NCI-H1092 treated with DMSO at 0.1 percent for 48 hours (cell line): ENCODE data around the gene POLD1.
"Not testable (repeated sequence)": the region's sequence is repeated elsewhere in the genome, so short reads cannot be mapped to it uniquely, and the experiment has no call there.

ENCODE experiments used
- DNase-seq: peaks from one replicate; lab custom pipeline; 2025; lab: John Stamatoyannopoulos, UW

The POLD1 gene

DNA sequence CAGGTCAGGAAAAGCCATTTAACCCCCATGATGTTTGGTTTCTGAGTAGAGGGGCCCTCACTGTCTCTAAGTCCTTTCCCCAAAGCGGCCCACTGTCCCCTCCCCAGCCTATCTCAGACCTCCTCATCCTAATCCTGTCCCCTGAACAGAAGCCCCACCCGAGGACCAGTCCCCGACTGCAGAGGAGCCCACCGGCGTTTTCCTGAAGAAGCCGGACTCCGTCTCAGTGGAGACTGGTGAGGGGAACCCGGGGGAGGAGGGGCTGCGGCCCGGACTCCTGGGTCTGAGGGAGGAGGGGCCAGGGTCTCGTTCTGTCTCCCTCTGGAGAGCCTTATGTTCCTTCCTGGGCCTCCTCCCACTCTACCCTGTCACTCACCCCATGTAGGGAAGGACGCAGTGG is 51.5 kb downstream of the POLD1 start:
- no peak for DNase-seq

DNA sequence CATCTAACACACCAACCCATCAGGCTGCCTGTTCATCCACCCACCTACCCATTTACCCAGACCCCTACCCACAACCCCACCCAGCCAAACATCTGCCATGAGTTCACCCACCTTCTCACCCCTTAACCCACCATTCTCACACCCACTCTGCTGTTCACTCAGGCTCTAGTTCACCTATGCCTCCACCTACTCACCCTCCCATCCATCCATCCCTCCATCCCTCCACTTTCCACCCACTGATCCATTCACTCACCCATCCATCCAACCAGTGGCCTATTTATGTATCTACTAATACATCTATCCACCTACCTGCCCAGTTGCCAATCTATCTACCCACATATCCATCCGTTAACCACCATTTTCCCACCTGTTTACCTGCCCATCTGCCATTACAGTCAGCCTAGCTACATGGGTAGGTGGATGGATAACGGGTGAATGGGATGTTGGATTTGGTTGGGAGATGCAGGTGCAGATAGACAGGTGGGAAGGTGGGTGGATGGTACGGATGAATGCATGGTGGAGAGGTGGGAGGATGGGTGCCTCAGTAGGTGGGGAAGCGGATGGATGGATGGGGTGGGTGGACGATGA is 53.8 kb downstream of the POLD1 start:
- DNase-seq = no peak

DNA sequence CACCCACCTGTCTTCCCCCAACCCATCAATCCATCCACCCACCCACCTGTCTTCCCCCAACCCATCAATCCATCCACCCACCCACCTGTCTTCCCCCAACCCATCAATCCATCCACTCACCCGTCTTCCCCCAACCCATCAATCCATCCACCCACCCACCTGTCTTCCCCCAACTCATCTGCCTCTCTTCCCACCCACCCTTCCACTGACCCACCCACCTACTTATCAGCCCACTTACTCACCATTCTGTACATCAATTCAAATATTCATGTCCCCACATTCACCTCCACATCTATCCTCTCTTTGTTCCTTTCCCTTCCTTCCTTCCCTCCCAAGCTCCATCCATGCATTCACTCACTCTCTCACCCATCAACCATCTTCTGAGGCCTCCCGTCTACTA is 55.0 kb downstream of the POLD1 start:
- not testable (repeated sequence) for DNase-seq

DNA sequence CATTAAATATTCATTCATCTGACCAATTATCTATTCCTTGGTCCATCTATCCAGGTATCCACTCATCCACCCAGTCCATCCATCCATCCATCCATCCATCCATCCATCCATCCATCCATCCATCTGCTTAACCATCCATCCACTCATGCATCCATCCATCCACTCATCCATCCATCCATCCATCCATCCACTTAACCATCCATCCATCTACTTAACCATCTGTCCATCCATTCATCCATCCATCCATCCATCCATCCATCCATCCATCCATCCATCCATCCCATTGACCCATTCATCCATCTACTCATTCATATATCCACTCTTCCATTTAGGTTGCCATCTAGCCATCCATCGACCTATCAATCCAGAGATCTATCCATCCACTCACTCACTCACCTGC is 59.9 kb downstream of the POLD1 start:
- no peak for DNase-seq

DNA sequence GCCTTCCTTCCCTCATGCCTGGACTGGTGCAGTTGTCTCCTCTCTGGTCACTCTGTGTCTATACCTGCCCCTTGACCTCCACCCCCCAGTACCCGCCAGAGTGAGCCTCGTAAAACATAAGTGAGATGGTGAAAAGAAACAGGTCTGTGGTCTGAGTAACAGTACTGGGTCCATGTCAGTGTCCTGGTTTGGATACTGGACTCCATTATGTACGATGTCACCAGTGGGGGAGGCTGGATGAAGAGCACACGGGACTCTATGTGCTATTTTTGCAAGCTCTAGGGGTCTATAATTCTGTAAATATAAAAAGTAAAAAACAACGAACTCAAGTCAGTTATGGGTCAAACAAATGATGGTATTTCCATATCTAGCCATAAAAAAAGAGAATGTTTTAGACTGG is 62.9 kb downstream of the POLD1 start:
- DNase-seq = no peak

DNA sequence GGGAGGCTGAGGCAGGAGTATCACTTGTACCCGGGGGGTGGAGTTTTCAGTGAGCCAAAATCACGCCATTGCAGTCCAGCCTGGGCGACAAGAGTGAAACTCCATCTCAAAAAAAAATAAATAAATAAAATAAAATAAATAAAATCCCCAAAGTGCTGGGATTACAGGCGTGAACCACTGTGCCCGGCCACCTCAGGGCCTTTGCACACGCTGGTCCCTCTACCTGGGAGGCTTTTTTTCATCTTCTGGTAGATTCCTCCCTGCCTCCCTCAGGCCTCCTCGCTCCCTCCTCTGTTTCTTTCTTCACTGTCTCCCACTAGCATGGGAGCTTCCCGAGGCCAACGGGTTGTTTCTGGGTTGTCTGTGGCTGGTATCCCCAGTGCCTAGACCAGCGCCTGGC is 63.6 kb downstream of the POLD1 start:
- DNase-seq = no peak

DNA sequence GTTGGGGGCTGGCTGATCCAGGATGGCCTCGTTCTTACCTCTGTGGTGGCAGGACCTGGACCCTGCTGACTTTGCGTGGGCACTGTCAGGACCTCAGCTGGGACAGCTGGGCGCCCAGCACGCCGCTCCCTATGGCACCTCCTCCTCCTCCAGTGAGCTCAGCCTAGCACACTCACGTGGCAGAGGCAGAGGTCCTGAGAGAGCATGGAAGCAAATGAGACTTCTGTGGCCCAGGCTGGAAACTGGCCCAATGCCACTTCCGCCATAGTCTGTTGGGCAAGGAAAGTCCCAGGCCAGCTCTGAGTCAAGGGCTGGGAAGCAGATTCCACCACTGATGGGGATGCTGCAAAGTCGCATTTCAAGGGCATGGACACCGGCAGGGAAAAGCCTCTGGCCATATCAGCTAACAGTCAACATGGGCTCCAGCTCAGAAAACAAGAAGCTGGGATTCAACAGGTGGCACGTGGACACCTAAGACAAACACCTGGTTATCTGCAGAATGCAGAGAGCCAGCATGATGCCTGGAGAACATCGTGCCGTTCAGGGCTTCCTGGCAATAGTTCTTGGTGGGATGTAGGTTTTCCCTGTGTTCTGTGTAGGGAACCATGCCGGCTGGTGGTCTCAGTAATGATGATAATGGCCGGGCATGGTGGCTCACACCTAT is 65.2 kb downstream of the POLD1 start:
- DNase-seq = no peak

DNA sequence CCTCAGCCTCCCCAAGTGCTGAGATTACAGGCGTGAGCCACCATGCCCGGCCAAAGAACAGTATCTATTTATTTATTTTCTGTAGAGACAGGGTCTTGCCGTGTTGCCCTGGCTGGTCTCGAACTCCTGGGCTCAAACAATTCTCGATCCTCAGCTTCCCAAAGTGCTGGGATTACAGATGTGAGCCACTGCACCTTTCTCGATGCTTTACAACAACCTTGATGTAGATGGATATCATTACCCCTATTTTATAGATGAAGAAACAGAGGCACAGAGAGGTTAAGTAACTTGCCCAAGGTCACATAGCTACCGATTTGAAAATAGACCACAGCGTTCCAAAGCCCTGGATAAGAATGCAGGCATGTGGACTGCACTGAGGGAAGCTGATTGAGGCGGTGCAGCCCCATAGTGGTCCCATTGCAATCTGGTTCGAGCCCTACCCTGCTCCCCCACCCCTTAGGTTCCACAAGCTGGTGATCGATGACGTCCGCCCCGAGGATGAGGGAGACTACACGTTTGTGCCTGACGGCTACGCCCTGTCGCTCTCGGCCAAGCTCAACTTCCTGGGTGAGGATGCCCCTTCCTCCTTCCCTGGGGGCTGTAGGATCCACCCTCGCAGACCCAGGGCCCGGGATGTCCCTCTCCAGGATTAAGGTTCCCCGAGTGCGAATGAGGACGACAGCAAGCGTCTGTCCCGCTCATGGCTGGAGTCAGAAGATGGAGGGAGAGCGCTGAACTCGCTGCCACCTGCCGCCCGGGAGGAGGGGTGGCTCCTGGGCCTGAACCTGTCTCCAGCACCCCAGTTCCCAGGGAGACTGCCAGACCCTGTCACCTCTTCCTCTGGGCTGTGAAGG is 66.4 kb downstream of the POLD1 start:
- DNase-seq = no peak

DNA sequence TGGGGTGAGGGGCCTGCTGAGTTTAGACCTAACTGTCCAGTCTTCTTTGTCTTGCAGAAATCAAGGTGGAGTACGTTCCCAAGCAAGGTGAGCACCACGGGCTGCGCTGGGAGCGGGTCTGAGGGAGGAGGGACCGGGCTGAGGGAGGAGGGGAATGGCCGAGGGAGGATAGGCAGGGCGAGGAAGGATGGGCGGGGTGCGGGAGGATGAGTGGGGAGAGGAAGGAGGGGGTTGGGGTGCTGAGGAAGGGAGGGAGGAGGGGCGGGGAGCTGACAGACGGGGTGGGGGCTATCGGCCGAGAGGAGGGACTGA is 67.0 kb downstream of the POLD1 start:
- no peak for DNase-seq

DNA sequence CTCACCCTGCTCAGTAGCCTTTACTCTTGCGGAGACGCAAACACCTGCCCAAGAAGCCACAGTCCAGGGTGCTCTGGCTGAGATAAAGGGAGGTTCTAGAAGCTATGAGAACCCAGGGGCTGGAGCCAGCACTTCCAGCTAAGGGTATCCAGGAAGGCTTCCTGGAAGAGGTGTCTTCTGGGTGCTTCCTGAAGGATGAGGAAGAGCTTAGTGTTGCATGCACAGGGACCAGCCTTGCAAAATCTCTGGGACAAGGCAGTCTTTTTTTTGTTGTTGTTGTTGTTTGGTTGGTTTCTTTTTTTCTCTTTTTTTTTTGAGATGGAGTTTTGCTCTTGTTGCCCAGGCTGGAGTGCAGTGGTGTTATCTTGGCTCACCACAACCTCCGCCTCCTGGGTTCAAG is 69.1 kb downstream of the POLD1 start:
- no peak for DNase-seq

DNA sequence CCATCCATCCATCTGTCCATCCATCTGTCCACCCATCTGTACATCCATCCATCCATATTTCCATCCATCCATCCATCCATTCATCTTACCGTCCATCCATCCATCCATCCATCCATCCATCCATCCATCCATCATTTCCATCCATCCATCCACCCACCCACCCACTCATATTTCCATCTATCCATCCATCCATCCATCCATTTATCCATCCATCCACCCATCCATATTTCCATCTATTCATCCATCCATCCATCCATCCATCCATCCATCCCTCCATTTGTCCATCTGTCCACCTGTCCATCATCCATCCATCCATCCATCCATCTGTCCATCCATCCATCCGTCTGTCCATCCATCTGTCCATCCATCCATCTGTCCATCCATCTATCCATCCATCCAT is 71.8 kb downstream of the POLD1 start:
- no peak for DNase-seq

DNA sequence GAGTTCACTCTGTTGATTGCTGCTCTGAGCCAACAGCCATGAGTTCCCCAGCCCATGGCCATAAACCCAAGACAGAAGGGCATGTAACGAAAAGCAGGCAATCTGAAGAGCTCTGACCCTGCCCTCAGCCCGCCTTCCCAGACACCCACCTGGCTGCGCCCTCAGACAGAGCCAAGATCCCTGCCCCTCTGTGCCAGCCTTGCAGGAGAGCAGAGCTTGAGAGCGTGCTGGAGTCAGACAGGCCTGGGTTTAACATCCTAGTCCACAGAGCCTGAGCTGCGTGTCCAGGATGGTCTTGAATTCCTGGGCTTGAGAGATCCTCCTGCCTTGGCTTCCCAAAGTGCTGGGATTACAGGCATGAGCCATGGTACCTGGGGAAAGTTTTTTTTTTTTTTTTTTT is 73.2 kb downstream of the POLD1 start:
- no peak for DNase-seq

DNA sequence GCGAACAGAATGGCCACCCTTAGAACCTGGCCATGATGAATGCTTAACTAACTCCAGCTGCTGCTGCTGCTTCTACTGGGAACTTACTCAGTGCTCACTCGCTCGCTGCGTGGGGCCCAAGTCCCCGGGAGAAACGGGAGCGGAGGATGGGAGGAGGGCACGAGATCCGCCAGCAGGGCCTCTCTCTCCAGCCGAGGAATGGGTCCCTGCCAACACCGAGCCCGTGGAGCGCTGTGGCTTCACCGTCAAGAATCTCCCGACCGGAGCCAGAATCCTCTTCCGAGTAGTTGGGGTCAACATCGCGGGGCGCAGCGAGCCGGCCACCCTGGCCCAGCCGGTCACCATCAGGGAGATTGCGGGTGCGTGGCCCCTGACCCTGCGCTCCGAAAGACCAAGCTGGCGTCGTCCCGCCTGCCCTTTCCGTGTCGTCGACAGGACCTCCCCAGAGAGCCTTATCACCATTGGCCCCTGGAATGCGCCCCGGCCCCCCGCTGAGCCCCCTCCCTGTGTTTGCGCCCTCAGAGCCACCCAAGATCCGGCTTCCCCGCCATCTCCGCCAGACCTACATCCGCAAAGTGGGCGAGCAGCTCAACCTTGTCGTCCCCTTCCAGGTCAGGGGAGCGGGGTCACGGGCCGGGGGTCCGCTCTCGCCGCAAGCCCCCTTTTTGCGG is 74.4 kb downstream of the POLD1 start:
- no peak for DNase-seq

DNA sequence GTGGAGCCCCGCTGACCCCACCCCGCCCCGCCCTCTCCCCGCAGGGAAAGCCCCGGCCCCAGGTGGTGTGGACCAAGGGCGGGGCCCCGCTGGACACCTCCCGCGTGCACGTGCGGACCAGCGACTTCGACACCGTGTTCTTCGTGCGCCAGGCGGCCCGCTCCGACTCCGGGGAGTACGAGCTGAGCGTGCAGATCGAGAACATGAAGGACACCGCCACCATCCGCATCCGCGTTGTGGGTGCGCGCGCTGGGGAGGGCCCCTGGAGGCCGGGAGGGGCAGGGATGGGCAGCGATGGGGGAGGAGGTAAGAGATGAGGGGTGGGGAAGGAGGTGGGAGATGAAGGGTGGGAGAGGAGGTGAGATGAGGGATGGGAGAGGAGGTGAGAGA is 74.9 kb downstream of the POLD1 start:
- DNase-seq = no peak

DNA sequence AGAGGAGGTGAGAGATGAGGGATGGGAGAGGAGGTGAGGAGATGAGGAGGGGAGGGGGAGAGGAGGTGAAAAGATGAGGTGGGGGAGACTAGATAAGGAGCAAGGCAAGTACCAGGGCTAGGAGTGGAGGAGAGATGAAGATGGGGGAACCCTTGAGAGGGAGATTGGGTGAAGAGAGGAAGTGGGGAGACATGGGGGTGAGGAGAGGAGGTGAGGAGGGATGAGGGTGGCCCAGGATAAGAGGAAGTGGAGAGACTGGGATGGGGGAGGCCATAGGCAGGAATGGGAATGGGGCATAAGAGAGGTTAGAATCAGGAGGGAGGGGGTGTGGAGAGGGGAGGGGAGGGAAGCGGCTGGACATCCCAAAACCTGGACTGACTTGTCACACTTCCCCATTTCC is 75.5 kb downstream of the POLD1 start:
- DNase-seq = no peak

DNA sequence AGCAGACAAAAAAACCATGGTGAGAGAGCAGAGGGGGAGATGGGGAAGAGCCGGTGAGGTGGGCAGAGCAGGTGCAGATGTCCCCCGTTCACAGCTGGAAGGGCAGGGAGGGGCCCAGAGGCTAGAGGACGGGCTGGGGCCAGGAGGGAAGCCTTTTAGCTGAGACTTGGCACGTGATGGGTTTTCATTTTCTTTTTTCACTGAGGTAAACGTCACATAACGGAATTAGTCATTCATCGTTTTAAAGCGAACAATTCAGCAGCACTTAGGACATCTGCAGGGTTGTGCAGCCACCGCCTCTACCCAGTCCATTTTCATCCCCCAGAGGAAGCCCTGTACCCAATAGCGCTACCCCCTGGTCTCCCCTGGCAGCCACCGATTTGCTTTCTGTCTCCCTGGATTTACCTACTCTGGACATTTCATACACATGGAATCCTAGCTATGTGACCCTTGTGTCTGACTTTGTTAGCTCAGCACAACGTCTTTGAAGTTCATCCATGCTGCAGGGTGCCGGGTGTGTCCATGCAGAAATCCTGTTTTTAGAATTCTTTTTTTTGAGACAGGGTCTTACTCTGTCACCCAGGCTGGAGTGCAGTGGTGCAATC is 76.1 kb downstream of the POLD1 start:
- no peak for DNase-seq

DNA sequence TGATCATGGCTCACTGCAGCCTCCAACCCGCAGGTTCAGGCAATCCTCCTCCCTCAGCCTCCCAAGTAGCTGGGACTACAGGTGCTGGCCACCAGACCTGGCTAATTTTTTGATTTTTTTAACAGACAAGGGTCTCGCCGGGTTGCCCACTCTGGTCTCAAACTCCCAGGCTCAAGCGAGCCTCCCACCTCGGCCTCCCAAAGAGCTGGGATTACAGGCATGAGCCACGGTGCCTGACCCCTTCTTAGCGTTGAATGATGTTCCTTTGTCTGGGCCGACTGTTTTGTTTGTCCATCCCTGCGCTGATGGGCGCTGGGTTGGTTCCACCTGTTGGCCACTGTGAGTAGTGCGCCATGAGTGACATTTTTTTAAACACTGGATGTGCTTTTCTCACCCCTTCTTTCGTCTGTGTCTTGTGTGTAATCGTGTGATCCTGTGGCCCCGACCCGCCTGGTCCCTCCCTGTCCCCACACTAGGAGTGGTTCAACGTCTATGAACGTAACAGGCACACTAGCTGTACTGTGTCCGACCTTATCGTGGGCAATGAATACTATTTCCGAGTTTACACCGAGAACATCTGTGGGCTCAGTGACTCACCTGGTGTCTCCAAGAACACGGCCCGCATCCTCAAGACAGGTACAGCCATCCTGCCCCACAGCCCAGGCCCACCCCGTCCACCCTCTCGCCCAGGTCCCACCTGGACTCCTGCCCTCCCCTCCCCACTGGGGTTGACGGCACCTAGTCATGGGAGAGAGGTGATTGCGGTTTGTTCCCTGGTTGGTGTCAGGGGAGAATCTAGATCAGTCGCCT is 77.1 kb downstream of the POLD1 start:
- DNase-seq = peak; percentile 45

DNA sequence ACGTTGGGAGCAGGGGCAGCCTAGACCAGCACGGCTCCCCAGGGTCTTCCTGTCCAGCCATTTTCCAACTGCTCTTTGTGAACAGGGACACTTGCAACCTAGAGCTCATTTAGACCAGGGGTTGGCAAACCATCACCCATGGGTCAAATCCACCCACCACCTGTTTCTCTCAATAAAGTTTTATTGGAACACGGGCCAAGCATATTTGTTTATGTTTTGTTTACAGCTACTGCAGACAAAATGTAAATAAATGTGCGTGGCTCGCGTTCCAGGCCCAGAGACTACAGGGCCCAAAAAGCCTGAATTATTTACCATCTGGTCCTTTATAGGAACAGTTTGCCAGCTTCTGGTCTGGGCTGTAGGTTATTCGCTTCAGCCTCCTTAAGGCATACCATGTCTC is 78.8 kb downstream of the POLD1 start:
- no peak for DNase-seq

DNA sequence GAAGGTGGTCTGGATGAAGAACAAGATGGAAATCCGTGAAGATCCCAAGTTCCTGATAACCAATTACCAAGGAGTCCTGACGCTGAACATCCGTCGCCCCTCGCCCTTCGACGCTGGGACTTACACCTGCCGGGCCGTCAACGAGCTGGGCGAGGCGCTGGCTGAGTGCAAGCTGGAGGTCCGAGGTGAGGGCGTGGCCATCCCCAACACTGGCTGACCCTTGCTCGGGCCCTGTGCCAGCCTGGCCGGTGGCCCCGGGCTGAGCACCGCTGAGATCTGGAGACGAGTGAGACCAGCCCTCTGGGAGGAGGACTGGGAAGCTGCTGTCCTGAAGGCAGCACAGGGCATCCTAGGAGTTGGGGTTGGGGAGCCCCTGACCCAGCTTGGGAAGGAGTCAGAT is 80.2 kb downstream of the POLD1 start:
- no peak for DNase-seq

DNA sequence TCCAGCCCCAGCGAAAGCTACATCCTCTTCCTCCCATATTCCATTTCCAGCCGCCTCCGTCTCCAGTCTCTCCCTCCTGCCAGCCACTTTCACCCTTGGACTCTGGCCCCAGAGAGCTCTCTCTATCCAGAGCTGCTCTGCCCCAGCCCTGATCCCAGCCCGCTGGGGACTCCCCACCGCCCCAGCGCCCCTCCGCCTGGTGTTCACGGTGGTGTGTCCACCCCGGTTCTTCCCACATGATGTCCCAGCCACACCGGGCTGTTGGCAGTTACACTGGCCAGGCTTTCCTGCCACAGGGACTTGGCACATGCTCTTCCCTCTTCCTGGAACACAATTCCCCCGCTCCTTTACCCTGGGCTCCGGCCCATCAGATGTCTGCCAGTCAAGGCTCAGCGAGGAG is 80.9 kb downstream of the POLD1 start:
- no peak for DNase-seq

DNA sequence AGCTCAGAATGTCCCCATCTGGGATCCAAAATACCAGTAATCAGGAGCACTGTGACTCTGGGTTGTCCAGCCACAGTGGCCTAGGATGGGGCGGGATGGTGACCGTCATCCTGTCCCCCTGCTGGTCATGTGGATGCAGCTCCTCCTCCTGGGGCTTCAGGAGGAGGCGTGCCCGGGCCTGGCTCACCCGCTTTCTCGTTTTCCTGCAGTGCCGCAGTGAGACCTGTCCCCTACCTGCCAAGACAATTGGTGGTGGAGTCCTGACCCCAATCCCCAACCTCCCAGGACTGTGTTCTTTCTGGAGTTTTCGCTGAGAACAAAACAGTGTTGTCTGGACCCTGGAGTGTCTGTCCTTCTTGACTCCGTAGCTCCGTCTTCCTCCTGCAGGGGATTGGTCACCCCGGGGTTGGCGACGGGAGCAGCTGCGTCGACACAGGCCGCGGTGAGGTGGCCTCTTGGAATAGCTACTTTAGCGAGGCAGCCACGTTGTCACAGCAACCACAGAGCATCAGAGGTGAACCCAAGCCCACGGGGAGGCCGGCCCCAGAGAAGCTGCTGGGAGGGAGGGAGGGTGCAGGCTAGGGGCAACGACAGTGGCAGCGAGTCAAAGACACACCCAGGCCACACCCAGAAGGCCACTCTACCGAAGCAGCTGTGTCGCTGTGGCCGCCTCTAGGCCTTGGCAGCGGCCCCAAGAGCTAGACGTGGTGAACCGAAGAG is 82.0 kb downstream of the POLD1 start:
- peak; percentile 52 for DNase-seq
